Activated CD4-positive, alpha-beta T cell treated with anti-CD3 and anti-CD28 coated beads, Interleukin-2, amount 10 ng/mL, durations not matched to agents 24 days and 14 days (primary cell): ENCODE results near the gene GATAD2A. TPM values are rescaled to one million over a fixed set of nuclear protein-coding genes. Genes with fewer than 3 reads are reported as not detected.

ENCODE experiments used
- DNase-seq: peaks from one replicate; pipeline ENCODE4 v3.0.0; 2022
- H3K27ac Mint-ChIP-seq: one replicate; pipeline ENCODE4 v1.8.0; 2022; ENCODE audit warnings: mild to moderate bottlenecking, mixed read lengths
- H3K27me3 Mint-ChIP-seq: one replicate; pipeline ENCODE4 v1.8.0; 2022; ENCODE audit warnings: mixed read lengths
- H3K36me3 Mint-ChIP-seq: one replicate; pipeline ENCODE4 v1.8.0; 2022; ENCODE audit warnings: low read depth, mild to moderate bottlenecking, mixed read lengths
- H3K4me1 Mint-ChIP-seq: one replicate; pipeline ENCODE4 v1.8.0; 2021; ENCODE audit warnings: mixed read lengths
- H3K4me3 Mint-ChIP-seq: one replicate; pipeline ENCODE4 v1.8.0; 2022; ENCODE audit warnings: mild to moderate bottlenecking, moderate library complexity, mixed read lengths
- H3K9me3 Mint-ChIP-seq: one replicate; pipeline ENCODE4 v1.8.0; 2021; ENCODE audit warnings: mixed read lengths
- intact Hi-C: fragments of 100-400 bp; cut with micrococcal nuclease; formaldehyde crosslinking; loops from one replicate; pipeline ENCODE4 v1.15.1; 2023
- total RNA-seq: library from RNA; stranded (reverse); gene quantifications from 2 replicates; pipeline ENCODE4 v1.2.3, GENCODE V29; 2022

The GATAD2A gene
- total RNA-seq, 1 donor from 2014 or later, result 134 TPM

GRCh38 chr19:19527371-19527656, 121.8 kb downstream of the GATAD2A start:
- intact Hi-C loops, result no loop called here
- no peak overlapping the region for H3K4me3 Mint-ChIP-seq
- no peaks in the 10 kb centered on the region for H3K9me3 Mint-ChIP-seq
- H3K27me3 Mint-ChIP-seq, result no peaks in the 10 kb centered on the region
- no peak for DNase-seq
- peaks cover 10% of the 10 kb centered on the region for H3K4me1 Mint-ChIP-seq
- peaks cover 24% of the 10 kb centered on the region for H3K36me3 Mint-ChIP-seq
- no peak overlapping the region for H3K27ac Mint-ChIP-seq

DNA sequence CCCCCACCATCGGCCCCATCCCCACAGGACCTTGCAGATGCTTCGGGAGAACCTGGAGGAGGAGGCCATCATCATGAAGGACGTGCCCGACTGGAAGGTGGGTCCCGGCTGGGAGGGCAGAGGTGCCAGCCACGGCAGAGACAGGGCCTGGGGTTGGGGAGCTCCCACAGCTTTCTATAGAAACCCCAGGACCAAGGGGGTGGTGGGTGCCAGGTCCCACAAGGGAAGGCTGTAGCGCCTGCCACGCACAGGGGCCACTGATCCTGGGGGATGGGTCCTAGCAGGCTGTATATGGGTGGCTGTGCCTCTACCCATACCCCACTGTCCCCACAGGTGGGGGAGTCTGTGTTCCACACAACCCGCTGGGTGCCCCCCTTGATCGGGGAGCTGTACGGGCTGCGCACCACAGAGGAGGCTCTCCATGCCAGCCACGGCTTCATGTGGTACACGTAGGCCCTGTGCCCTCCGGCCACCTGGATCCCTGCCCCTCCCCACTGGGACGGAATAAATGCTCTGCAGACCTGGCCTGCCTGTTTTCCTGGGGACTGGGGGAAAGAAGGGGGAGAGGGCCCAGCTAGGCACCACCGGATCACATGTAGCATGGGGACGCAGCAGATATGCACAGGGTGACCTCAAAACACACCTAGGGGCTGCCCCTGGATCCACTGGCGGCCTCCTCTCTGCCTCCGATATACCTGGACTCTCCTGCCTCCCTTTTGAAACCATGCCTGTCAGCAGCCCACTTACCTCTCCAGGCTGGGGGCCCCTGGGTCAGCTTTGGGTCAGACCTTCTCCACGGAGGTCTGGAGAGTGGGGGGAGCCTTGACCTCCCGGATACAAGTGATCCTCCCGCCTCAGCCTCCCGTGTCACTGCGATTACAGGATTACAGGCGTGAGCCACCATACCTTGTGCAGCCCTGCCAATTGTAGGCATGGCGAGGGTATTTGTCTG, 122.5 kb downstream of the GATAD2A start:
- H3K4me1 Mint-ChIP-seq, result peaks cover 9% of the 10 kb centered on the region
- no peak for DNase-seq
- H3K27me3 Mint-ChIP-seq, result no peaks in the 10 kb centered on the region
- intact Hi-C loops, result no loop called here
- peaks cover 21% of the 10 kb centered on the region for H3K36me3 Mint-ChIP-seq
- no peak overlapping the region for H3K27ac Mint-ChIP-seq
- H3K9me3 Mint-ChIP-seq, result no peaks in the 10 kb centered on the region
- no peak overlapping the region for H3K4me3 Mint-ChIP-seq

DNA sequence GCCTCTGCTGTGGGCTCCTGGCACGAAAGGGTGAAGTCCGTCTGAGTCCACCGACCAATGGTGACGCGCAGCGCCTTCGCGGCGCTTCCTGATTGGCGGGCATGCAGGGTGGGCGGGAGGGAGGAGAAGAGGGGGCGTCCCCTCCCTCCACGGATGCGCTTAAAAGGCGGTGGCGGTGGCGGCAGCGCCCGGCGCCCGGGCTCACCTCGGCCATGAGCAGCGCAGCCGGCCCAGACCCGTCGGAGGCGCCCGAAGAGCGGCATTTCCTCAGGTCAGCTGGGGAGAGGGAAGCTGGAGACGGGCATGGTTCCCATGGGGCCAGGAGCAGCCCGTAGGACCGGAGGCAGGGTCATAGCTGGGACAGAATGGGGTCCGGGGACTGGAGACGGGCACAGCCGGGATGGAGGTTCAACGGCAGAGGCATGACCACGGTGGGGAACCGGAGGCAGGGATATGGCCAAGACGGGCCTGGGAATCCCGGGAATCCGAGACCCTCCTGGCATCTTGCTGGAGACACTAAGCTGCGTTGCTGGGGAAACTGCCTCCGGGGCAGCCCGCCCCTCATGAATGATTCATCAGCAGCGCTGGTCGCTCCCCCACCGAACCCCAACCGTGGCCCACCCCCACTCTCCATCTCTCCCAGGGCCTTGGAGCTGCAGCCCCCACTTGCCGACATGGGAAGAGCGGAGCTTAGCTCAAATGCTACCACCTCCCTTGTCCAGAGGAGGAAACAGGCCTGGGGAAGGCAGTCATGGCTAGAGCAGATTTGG, 123.4 kb downstream of the GATAD2A start, which contains the start of gene YJEFN3:
Gene YJEFN3, plus strand, starts transcription at position 191 of the 770 bp plus-strand sequence. Its CDS starts 22 bp downstream, at position 213.
- H3K4me1 Mint-ChIP-seq, result peaks cover 12% of the 10 kb centered on the region
- no peak for DNase-seq
- no peaks in the 10 kb centered on the region for H3K9me3 Mint-ChIP-seq
- no peaks in the 10 kb centered on the region for H3K27me3 Mint-ChIP-seq
- intact Hi-C loops, result no loop called here
- H3K4me3 Mint-ChIP-seq, result no peak within 1 kb of the TSS
- H3K36me3 Mint-ChIP-seq, result peaks cover 19% of the 10 kb centered on the region
- H3K27ac Mint-ChIP-seq, result no peak within 1 kb of the TSS

DNA sequence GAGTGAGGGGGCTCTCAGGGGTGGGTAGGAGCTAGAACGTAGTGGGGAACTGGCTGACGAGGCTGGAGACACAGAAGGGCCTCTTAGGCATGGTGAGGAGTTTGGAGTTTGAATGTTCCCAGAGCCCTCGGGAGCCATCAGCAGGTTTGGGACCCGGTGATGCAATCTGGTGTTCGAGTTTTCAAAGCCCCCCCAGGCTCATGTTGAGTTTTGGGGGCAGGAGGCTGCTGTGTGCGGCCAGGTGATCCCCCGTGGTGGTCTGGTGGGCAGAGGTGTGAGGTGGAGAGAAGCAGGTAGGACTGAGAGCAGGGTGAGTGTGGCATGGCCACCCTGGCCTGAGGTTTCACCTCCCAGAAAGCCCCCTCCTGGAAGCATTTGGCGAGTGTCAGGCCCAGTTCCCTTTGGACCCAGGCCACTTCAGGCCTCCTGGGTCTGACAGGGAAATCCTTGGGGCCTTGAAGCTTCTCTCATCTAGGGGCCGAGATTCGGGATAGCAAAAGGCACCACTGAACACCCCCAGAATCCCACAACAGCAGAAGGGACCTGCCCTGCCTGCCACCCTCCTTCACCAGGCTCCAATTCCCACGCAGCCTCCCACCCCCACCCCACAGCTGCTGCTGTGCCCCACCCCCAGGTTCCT, 124.4 kb downstream of the GATAD2A start:
- Mint-ChIP-seq H3K27me3 (no peaks in the 10 kb centered on the region), H3K4me3 (no peak overlapping the region), H3K36me3 (peaks cover 23% of the 10 kb centered on the region), H3K9me3 (no peaks in the 10 kb centered on the region), H3K27ac (no peak overlapping the region), H3K4me1 (peaks cover 15% of the 10 kb centered on the region)
- DNase-seq, result no peak
- intact Hi-C loops, result loop anchor here (10.0 kb wide), 1 partner anchor 205 kb away; the partner anchor contains the start of gene ZNF14

- H3K4me1 Mint-ChIP-seq, result peaks cover 15% of the 10 kb centered on the region
- DNase-seq, result no peak
- H3K36me3 Mint-ChIP-seq, result peaks cover 21% of the 10 kb centered on the region
- intact Hi-C loops, result loop anchor here (10.0 kb wide), 1 partner anchor 204 kb away; the partner anchor contains the start of gene ZNF14
- no peak overlapping the region for H3K27ac Mint-ChIP-seq
- H3K4me3 Mint-ChIP-seq, result no peak overlapping the region
- no peaks in the 10 kb centered on the region for H3K9me3 Mint-ChIP-seq
- no peaks in the 10 kb centered on the region for H3K27me3 Mint-ChIP-seq
These were observed 124.9 kb downstream of the GATAD2A start for GRCh38 chr19:19530423-19530804.

- peak overlapping the region; percentile 47 for H3K27ac Mint-ChIP-seq
- H3K4me1 Mint-ChIP-seq, result peaks cover 15% of the 10 kb centered on the region
- intact Hi-C loops, result loop anchor here (10.0 kb wide), 1 partner anchor 204 kb away; the partner anchor contains the start of gene ZNF14
- H3K4me3 Mint-ChIP-seq, result no peak overlapping the region
- no peaks in the 10 kb centered on the region for H3K9me3 Mint-ChIP-seq
- no peak for DNase-seq
- no peaks in the 10 kb centered on the region for H3K27me3 Mint-ChIP-seq
- peaks cover 21% of the 10 kb centered on the region for H3K36me3 Mint-ChIP-seq
These were observed 125.4 kb downstream of the GATAD2A start for GRCh38 chr19:19530889-19531288.

DNA sequence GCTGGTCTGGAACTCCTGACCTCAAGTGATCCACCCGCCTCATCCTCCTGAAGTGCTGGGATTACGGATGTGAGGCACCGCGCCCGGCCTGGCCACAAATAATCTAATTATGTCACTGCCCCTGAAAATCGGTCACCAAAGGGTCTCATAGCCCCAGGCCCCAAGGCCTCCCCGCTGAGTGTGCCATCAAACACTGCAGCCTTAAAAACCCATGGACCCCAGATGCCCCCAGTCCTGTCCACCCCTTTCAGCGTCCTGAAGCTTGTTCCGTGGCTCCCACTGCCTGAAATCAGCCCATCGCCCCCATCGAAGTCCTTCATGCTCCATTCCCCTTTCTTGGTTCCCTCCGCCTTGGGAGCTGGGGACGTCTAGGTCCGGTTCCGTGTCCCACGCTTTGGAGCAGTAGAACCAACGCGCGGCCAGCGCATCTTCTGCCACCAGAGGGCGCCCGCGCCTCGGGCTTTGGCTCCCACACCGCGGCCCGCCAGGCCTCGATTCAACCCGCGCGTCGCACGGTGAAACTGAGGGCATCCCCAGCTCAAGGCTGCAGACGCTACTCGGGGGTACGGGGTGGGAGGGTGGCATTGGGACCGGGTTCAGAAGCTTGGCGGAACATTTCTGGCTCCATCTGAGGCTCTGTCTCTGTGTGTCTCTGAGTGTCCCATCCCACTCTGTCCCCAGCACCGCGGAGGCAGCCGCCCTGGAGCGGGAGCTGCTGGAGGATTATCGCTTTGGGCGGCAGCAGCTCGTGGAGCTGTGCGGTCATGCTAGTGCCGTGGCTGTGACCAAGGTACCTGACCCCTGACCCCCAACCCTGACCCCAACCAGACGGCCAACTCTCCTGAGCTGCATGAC, 126.7 kb downstream of the GATAD2A start:
- peak overlapping the region; percentile 14 for H3K4me3 Mint-ChIP-seq
- peaks cover 22% of the 10 kb centered on the region for H3K36me3 Mint-ChIP-seq
- intact Hi-C loops, result loop anchor here (1.0 to 10.0 kb wide), 3 partner anchors 22 to 203 kb away; partner anchors contain the start of gene ZNF14
- peak overlapping the region; percentile 47 for H3K27ac Mint-ChIP-seq
- H3K9me3 Mint-ChIP-seq, result no peaks in the 10 kb centered on the region
- DNase-seq, result peak; percentile 96
- H3K4me1 Mint-ChIP-seq, result peaks cover 16% of the 10 kb centered on the region
- H3K27me3 Mint-ChIP-seq, result peaks cover 3% of the 10 kb centered on the region

- intact Hi-C loops, result loop anchor here (1.0 to 10.0 kb wide), 3 partner anchors 21 to 202 kb away; partner anchors contain the start of gene ZNF14
- DNase-seq, result no peak
- peaks cover 20% of the 10 kb centered on the region for H3K36me3 Mint-ChIP-seq
- no peaks in the 10 kb centered on the region for H3K9me3 Mint-ChIP-seq
- no peak overlapping the region for H3K27ac Mint-ChIP-seq
- H3K27me3 Mint-ChIP-seq, result peaks cover 7% of the 10 kb centered on the region
- no peak overlapping the region for H3K4me3 Mint-ChIP-seq
- peaks cover 18% of the 10 kb centered on the region for H3K4me1 Mint-ChIP-seq
These were observed 127.6 kb downstream of the GATAD2A start for GRCh38 chr19:19532806-19533701.

DNA sequence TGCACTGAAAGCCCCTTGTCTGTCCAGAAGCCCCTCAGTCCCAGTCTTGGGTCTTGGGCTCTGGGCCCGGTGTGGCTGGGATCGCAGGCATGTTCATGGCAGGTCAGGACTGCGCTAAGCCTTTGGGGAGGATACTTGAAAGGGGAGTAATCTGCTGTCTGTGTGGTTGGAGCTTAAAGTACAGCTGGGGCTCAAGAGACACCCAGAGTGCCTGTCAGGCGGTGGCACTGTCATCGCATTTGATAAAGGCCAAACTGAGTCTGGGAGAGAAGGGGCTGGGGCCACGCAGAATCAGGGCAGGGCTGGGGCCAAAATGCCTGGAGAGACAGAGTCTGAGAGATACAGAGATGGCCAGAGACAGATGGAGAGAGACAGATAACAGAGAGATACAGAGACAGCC, 128.4 kb downstream of the GATAD2A start:
- Mint-ChIP-seq H3K27ac (no peak overlapping the region), H3K27me3 (peaks cover 12% of the 10 kb centered on the region), H3K4me3 (no peak overlapping the region), H3K36me3 (peaks cover 20% of the 10 kb centered on the region), H3K9me3 (no peaks in the 10 kb centered on the region), H3K4me1 (peaks cover 22% of the 10 kb centered on the region)
- no peak for DNase-seq
- intact Hi-C loops, result loop anchor here (10.0 kb wide), 1 partner anchor 201 kb away; the partner anchor contains the start of gene ZNF14

DNA sequence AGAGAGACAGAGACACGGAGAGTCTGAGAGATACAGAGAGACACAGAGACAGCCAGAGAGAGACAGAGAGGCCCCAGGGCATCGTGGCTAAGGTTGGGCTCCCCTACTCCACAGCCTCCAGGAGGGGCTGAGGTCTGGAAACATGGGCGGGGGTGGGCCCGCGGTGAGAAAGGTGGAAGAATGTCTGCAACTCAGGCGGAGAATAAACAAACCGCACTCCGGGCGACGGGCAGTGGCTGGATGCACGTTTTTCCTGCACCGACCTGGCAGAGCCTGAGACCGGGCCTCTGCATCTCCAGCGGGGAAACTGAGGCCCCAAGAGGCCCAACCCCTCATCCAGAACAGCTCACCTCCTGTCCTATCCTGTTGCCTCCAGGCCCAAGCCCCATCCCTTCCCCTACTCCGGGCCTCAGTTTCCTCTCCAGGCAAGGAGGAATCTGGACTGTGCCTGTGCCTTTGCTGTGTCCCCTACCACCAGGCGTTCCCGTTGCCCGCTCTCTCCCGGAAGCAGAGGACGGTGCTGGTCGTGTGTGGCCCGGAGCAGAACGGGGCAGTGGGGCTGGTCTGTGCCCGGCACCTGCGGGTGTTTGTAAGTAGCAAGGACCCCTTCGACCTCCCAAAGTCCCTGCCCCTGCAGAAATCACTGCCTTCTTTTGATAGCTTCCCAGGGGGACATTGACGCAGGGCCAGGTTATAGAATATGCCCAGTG, 129.2 kb downstream of the GATAD2A start:
- no peak for DNase-seq
- Mint-ChIP-seq H3K27ac (no peak overlapping the region), H3K36me3 (peaks cover 17% of the 10 kb centered on the region), H3K4me1 (peaks cover 23% of the 10 kb centered on the region), H3K9me3 (no peaks in the 10 kb centered on the region), H3K27me3 (peaks cover 16% of the 10 kb centered on the region), H3K4me3 (no peak overlapping the region)
- intact Hi-C loops, result loop anchor here (10.0 kb wide), 1 partner anchor 200 kb away; the partner anchor contains the start of gene ZNF14

GRCh38 chr19:19535311-19536191, 130.1 kb downstream of the GATAD2A start:
- H3K27ac Mint-ChIP-seq, result no peak overlapping the region
- no peaks in the 10 kb centered on the region for H3K9me3 Mint-ChIP-seq
- intact Hi-C loops, result loop anchor here (10.0 kb wide), 1 partner anchor 199 kb away; the partner anchor contains the start of gene ZNF14
- peaks cover 16% of the 10 kb centered on the region for H3K27me3 Mint-ChIP-seq
- H3K36me3 Mint-ChIP-seq, result peaks cover 17% of the 10 kb centered on the region
- peaks cover 23% of the 10 kb centered on the region for H3K4me1 Mint-ChIP-seq
- no peak overlapping the region for H3K4me3 Mint-ChIP-seq
- DNase-seq, result no peak
